ENCODE results near the gene LSM14A. TPM values are rescaled to one million over a fixed set of nuclear protein-coding genes. Genes with fewer than 3 reads are reported as not detected.

LSM14A gene
- total and polyA plus RNA-seq, 9 of the 15 experiments (the other 6 are each of a cell fraction or from before 2014, with no cell fraction given) = 19.5 to 150 (median 95.1) TPM

GRCh38 chr19:34134190-34135053 lies 37.9 kb upstream of the LSM14A start (continued):
- TF ChIP-seq PHF20 (IDR thresholded peaks at IDR 0.05; ENCODE audit: partially characterized antibody) (peak; percentile 83), MED1 (CRISPR knock-in tag; IDR thresholded peaks at IDR 0.05; ENCODE audit: borderline replicate concordance) (no peak), ZMIZ1 (IDR thresholded peaks at IDR 0.05; ENCODE audit: low read depth in 2 of 2, low read length in 2 of 2) (peak in 1 of 2 experiments; percentile 25; a peak in 2 of 4 replicates), PTTG1 (tag; IDR thresholded peaks at IDR 0.05; ENCODE audit: low read depth) (no peak), ASH1L (IDR thresholded peaks at IDR 0.05; ENCODE audit: borderline replicate concordance, low read depth, partially characterized antibody) (no peak), MYNN (IDR thresholded peaks at IDR 0.05) (no peak), MYNN (CRISPR knock-in tag; IDR thresholded peaks at IDR 0.05) (no peak), ZC3H11A (IDR thresholded peaks at IDR 0.05; ENCODE audit: low read depth, low read length) (no peak), MEF2A (IDR thresholded peaks at IDR 0.05; ENCODE audit: control insufficient read depth, low read depth, low read length) (no peak), NCOA6 (IDR thresholded peaks at IDR 0.05) (peak; percentile 24; the same call in 1 of the 2 replicates), HMGN3 (IDR thresholded peaks at IDR 0.05; ENCODE audit: borderline replicate concordance, extremely low read depth, insufficient read length, low read depth, low read length) (peak; percentile 70), FOXM1 (IDR thresholded peaks at IDR 0.05; ENCODE audit: low read depth) (no peak), FOXM1 (CRISPR knock-in tag; IDR thresholded peaks at IDR 0.05; ENCODE audit: low read depth) (no peak), ETV5 (CRISPR knock-in tag; IDR thresholded peaks at IDR 0.05; ENCODE audit: low read depth) (0 out of 2 replicates have a peak, but pooled peaks have one; percentile 26), E2F3 (CRISPR knock-in tag; IDR thresholded peaks at IDR 0.05) (no peak), ZNF398 (CRISPR knock-in tag; IDR thresholded peaks at IDR 0.05) (no peak), SREBF1 (IDR thresholded peaks at IDR 0.05; ENCODE audit: borderline replicate concordance, low read depth, low read length) (no peak), NEUROD1 (IDR thresholded peaks at IDR 0.05; ENCODE audit: borderline replicate concordance, low read depth, low read length, partially characterized antibody) (peak; percentile 16), ZNF79 (CRISPR knock-in tag; IDR thresholded peaks at IDR 0.05; ENCODE audit: low read depth) (no peak), HNRNPK (IDR thresholded peaks at IDR 0.05; ENCODE audit: low read depth, low read length, poor library complexity, severe bottlenecking) (no peak), FIP1L1 (IDR thresholded peaks at IDR 0.05; ENCODE audit: low read depth, low read length, poor library complexity, severe bottlenecking) (peak; percentile 44), IRF2 (CRISPR knock-in tag; IDR thresholded peaks at IDR 0.05) (no peak), NCOA4 (IDR thresholded peaks at IDR 0.05; ENCODE audit: partially characterized antibody) (no peak), GTF2F1 (IDR thresholded peaks at IDR 0.05; ENCODE audit: low read depth, low read length) (peak; percentile 53; the same call in 1 of the 2 replicates)

Measured in K562 (cell line).